Testis (tissue), 3 donors: ENCODE results near the gene BACH2. TPM values are rescaled to one million over a fixed set of nuclear protein-coding genes. Genes with fewer than 3 reads are reported as not detected.

Experiments
- DNase-seq: peaks from one replicate; pipeline ENCODE4 v3.0.0-alpha.2; 2019
- H3K27ac ChIP-seq, 2 donors: fragments of 200-600 bp; sonication (generic); one replicate each; pipeline ENCODE4 v1.5.1; 2019
- H3K27me3 ChIP-seq: fragments of 200-600 bp; sonication (generic); one replicate; pipeline ENCODE4 v1.5.1; 2019
- H3K36me3 ChIP-seq: fragments of 200-600 bp; sonication (generic); one replicate; pipeline ENCODE4 v1.5.1; 2017; ENCODE audit warnings: low read depth; ENCODE audit errors: missing control alignments
- H3K4me1 ChIP-seq: fragments of 200-600 bp; sonication (generic); one replicate; pipeline ENCODE4 v1.5.1; 2019
- H3K4me3 ChIP-seq, 2 donors: fragments of 200-600 bp; sonication (generic); one replicate each; pipeline ENCODE4 v1.5.1; 2017 to 2019
- H3K9me3 ChIP-seq: fragments of 200-600 bp; sonication (generic); one replicate; pipeline ENCODE4 v1.5.1; 2017
- POLR2A ChIP-seq: fragments of 450-650 bp; IDR thresholded peaks from one replicate; pipeline ENCODE4 v1.6.1; 2017; ENCODE audit warnings: antibody characterized with exemption, mild to moderate bottlenecking, moderate library complexity
- WGBS, 2 donors: methylation state at CpG; one replicate each; pipeline ENCODE4 v1.1.5; 2018; 5-methylcytosine and 5-hydroxymethylcytosine counted together
- intact Hi-C: fragments of 100-400 bp; cut with DNase I; formaldehyde crosslinking; loops from one replicate; pipeline ENCODE4 v1.15.1; 2023; ENCODE audit warnings: low total_unique reads
- polyA plus RNA-seq: library from polyadenylated mRNA; stranded (reverse); fragments of 350-450 nt; fragmentation: Illumina TruSeq; extraction: RNeasy Lipid Tissue Mini Kit (QIAGEN cat#74804); gene quantifications from one replicate; pipeline ENCODE4 v1.2.3, GENCODE V29; 2014; ENCODE audit warnings: low read depth, low replicate concordance; ENCODE audit not compliant: insufficient read depth
- total RNA-seq, 2 donors: library from RNA; depleted of rRNA; stranded (reverse); fragments of >200 nt; gene quantifications; one replicate each; pipeline ENCODE4 v1.2.3, GENCODE V29; 2016
- TF ChIP-seq, protein P1 (sequence below), 3 experiments: fragments of 450-650 bp in 2 of 3; fragments of 200-600 bp in 1 of 3; sonication (generic) in 1 of 3; IDR thresholded peaks; one replicate each; pipeline ENCODE4 v1.5.1; 2016 to 2019; ENCODE audit warnings: antibody characterized with exemption in 3 of 3, mild to moderate bottlenecking in 2 of 3, moderate library complexity in 1 of 3

BACH2 gene
- total and polyA plus RNA-seq, 3 donors from 2014 or later, result 5.0 to 8.3 (median 6.5) TPM

DNA sequence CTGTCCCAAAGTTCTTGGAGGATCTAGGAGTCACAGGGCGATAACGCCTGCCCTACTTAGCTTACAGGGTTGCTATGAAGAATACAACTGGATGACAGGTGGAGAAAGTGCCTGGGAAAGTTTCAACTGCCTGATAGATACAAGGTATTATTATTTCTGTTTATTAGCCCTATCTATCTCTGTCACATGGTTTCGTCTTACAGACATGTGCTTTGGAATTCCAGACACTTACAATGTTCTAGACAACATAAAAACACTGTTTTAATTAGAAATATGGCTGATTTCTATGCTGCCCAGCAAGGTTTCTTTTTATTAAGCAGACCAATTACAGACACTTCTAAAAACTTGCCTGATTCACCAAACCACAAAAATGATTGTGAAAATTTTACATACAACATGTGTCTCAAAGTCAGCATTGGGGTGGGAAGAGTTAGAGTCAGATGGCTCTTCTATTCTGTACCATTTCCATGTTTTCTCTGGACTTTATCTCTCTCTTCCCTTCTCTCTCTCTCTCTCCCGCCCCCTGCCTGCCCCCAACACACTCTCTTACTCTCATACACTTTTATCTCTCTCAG is 352.4 kb downstream of the BACH2 start:
- no peak for TF ChIP-seq POLR2A
- TF ChIP-seq, protein P1, sequence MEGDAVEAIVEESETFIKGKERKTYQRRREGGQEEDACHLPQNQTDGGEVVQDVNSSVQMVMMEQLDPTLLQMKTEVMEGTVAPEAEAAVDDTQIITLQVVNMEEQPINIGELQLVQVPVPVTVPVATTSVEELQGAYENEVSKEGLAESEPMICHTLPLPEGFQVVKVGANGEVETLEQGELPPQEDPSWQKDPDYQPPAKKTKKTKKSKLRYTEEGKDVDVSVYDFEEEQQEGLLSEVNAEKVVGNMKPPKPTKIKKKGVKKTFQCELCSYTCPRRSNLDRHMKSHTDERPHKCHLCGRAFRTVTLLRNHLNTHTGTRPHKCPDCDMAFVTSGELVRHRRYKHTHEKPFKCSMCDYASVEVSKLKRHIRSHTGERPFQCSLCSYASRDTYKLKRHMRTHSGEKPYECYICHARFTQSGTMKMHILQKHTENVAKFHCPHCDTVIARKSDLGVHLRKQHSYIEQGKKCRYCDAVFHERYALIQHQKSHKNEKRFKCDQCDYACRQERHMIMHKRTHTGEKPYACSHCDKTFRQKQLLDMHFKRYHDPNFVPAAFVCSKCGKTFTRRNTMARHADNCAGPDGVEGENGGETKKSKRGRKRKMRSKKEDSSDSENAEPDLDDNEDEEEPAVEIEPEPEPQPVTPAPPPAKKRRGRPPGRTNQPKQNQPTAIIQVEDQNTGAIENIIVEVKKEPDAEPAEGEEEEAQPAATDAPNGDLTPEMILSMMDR (IDR thresholded peaks at IDR 0.05), result no peak
- H3K4me3 ChIP-seq, result no peak overlapping the region
- no peaks in the 10 kb centered on the region for H3K36me3 ChIP-seq
- intact Hi-C loops, result no loop called here
- 83 to 88% methylated on average over 4 of the region's 4 CpGs for WGBS, 2 donors
- no peak overlapping the region for H3K27ac ChIP-seq
- no peaks in the 10 kb centered on the region for H3K9me3 ChIP-seq
- no peak for DNase-seq
- no peaks in the 10 kb centered on the region for H3K27me3 ChIP-seq
- no peaks in the 10 kb centered on the region for H3K4me1 ChIP-seq

DNA sequence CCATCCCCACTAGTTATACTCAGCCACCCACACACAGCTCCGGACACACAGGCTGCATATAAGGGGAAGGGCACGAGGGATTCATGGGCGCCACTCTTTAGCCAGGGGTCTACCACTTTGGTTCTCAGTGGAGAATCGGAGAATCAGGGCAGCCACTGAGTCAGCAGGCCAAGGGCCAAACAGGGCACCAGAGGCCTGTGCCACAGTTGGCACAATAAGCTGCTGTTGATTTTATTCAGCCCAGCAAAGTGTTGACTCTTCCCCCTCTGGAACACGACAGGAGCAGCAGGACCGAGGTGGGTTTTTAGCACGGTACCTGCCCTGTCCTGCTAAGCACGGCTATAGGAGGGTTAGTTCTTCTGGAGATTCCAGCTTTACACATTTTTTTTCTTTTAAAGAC is 354.0 kb downstream of the BACH2 start:
- Histone ChIP-seq H3K27me3 (no peaks in the 10 kb centered on the region), H3K27ac (no peak overlapping the region), H3K9me3 (no peaks in the 10 kb centered on the region), H3K36me3 (no peaks in the 10 kb centered on the region), H3K4me3 (no peak overlapping the region), H3K4me1 (no peaks in the 10 kb centered on the region)
- TF ChIP-seq POLR2A, result no peak
- TF ChIP-seq, protein P1 (IDR thresholded peaks at IDR 0.05), result no peak
- intact Hi-C loops, result no loop called here
- WGBS, 2 donors, result 87 to 91% methylated on average over 7 to 8 of the region's 8 CpGs
- DNase-seq, result no peak

DNA sequence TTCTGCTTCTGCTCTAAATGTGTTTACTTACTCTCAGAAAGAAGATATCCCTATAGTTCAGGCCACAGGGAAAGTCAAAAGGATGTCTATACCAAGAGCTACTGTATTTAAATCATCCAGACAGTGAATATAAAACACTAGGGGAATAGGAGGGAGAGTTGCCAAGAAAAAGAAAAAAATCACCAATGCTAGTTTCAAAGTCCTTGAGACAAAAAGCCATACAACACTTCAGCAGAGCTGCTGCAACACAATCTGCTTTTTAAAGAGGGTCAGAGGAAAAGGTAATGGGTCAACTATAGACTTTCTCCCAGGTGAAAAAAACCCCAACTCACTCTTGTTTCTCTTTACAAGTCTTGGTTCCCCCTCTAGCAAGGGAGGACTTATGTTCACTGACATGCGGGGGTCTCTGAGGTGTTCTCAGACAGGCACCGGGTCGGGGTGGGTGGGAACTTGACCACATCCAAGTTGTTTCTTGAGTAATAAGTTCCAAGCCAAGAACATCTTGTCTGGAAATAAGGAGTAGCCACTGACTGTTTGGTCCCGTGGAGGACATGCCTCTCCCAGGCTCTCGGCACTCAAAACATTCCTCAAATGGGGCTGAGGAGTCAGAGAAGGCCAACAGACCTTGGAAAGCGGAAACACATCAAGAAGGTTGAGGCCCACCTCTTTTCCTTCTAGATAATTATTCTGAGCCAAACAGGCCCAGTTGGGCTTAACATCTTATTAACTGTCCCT is 354.7 kb downstream of the BACH2 start:
- TF ChIP-seq, protein P1 (IDR thresholded peaks at IDR 0.05), result no peak
- no peak for TF ChIP-seq POLR2A
- Histone ChIP-seq H3K27ac (peak overlapping the region in 1 of 2 donors; percentile 37), H3K4me3 (no peak overlapping the region), H3K36me3 (no peaks in the 10 kb centered on the region), H3K9me3 (no peaks in the 10 kb centered on the region), H3K27me3 (no peaks in the 10 kb centered on the region), H3K4me1 (no peaks in the 10 kb centered on the region)
- intact Hi-C loops, result no loop called here
- WGBS, 2 donors, result 50 to 61% methylated on average over 6 of the region's 6 CpGs
- DNase-seq, result peak; percentile 33

DNA sequence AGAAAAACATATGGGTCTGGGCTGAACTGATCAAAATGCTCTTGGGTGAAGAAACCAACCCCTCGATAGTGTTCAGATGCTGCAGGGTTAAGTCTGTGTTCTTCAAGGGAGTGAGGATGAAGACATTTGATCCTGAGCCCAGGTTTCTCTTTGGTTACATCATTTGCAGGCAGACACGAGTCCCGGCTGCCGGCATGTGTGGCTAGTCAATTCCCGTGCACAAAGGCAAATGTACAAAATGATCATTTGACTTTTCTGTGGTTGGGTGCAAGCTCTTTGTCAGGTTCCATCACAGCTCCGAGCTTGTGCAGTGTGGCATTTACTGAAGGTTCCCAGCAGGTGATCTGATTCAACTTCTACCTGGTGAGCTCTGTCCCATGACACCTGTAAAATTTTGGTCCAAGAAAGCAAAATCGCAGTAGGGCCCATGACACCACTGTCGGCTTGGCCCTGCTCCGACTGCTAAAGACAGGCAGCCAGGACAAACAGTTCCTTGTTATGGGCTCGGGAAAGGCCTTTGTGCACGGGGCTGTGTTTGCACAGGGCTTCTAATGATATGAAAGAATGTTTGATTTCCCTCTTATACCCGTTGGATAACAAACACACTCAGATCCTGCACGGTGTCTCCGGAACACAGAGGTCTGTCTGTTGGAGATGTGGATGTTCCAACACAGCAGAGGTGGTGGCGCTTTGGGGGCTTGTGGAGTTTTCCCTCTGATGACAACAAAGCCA is 355.4 kb downstream of the BACH2 start:
- H3K27ac ChIP-seq, result peak overlapping the region in 1 of 2 donors; percentile 37
- no peaks in the 10 kb centered on the region for H3K9me3 ChIP-seq
- no peaks in the 10 kb centered on the region for H3K27me3 ChIP-seq
- WGBS, 2 donors, result 42 to 57% methylated on average over 14 to 15 of the region's 15 CpGs
- intact Hi-C loops, result no loop called here
- DNase-seq, result peak; percentile 73
- H3K36me3 ChIP-seq, result no peaks in the 10 kb centered on the region
- H3K4me3 ChIP-seq, result no peak overlapping the region
- H3K4me1 ChIP-seq, result no peaks in the 10 kb centered on the region
- TF ChIP-seq, protein P1 (IDR thresholded peaks at IDR 0.05), result no peak
- TF ChIP-seq POLR2A, result no peak
